Occipital lobe (tissue), 2 donors: ENCODE measurements around the gene CD274. TPM values are rescaled to one million over a fixed set of nuclear protein-coding genes. Genes with fewer than 3 reads are reported as not detected.
"Not testable (repeated sequence)": the region's sequence is repeated elsewhere in the genome, so short reads cannot be mapped to it uniquely, and the experiment has no call there.

Experiments
- DNase-seq: peaks from one replicate; lab custom pipeline; 2025; lab: John Stamatoyannopoulos, UW
- total RNA-seq: library from RNA; depleted of rRNA; stranded (reverse); fragments of >200 nt; gene quantifications from one replicate; pipeline ENCODE4 v1.2.3, GENCODE V29; 2014

CD274 gene
- total RNA-seq, 1 donor from 2014 or later, result 0.62 TPM

- no peak for DNase-seq
These were observed 16.4 kb downstream of the CD274 start for GRCh38 chr9:5466766-5467165.

GRCh38 chr9:5468850-5469249 lies 18.5 kb downstream of the CD274 start:
- DNase-seq, result no peak

- no peak for DNase-seq
These were observed 19.8 kb downstream of the CD274 start for GRCh38 chr9:5470122-5470521.

- no peak for DNase-seq
These were observed 20.5 kb downstream of the CD274 start for GRCh38 chr9:5470816-5471215.

- not testable (repeated sequence) for DNase-seq
These were observed 25.3 kb downstream of the CD274 start for GRCh38 chr9:5475611-5476010.

- no peak for DNase-seq
These were observed 27.9 kb downstream of the CD274 start for GRCh38 chr9:5478206-5478605.

- DNase-seq, result no peak
These were observed 29.8 kb downstream of the CD274 start for GRCh38 chr9:5479994-5480694.

GRCh38 chr9:5480919-5481318 lies 30.6 kb downstream of the CD274 start:
- DNase-seq, result no peak

GRCh38 chr9:5481322-5482040 lies 31.1 kb downstream of the CD274 start:
- no peak for DNase-seq

- no peak for DNase-seq
These were observed 31.9 kb downstream of the CD274 start for GRCh38 chr9:5482194-5482593.

GRCh38 chr9:5483306-5483705 lies 33.0 kb downstream of the CD274 start:
- no peak for DNase-seq

GRCh38 chr9:5485378-5486085 lies 35.2 kb downstream of the CD274 start:
- DNase-seq, result no peak

GRCh38 chr9:5486988-5487387 lies 36.6 kb downstream of the CD274 start:
- DNase-seq, result no peak

GRCh38 chr9:5488221-5489008 lies 38.1 kb downstream of the CD274 start:
- DNase-seq, result no peak

GRCh38 chr9:5489630-5490490 lies 39.5 kb downstream of the CD274 start:
- DNase-seq, result no peak

GRCh38 chr9:5492965-5493678 lies 42.8 kb downstream of the CD274 start:
- no peak for DNase-seq

GRCh38 chr9:5493679-5494511 lies 43.6 kb downstream of the CD274 start:
- no peak for DNase-seq

- not testable (repeated sequence) for DNase-seq
These were observed 44.4 kb downstream of the CD274 start for GRCh38 chr9:5494765-5495164.

- no peak for DNase-seq
These were observed 48.8 kb downstream of the CD274 start for GRCh38 chr9:5499157-5499556.
